ENCODE data around the gene SETDB1. TPM values are rescaled to one million over a fixed set of nuclear protein-coding genes. Genes with fewer than 3 reads are reported as not detected.

Gene SETDB1
- total and polyA plus RNA-seq, 2 of the 8 experiments (the other 6 are each of a cell fraction or from before 2014, with no cell fraction given), result 27.5 to 48.8 TPM

DNA sequence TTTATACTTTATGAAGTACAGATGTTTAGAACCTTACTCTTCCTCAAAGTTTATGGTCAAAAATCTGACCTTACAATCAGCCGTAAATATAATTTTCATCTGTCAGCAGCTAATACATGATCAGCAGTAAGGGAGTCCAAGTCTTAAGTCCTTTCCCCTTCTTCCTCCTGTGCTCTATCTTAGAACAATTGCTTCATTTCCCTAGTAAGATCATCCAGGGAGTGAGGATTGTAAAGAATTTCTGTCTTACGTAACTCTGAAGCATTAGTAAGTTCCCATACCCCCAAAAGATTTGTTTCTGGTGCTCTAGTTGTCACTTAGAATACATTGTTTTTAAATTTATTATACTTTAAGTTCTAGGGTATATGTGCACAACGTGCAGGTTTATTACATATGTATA lies 2.1 kb downstream of the SETDB1 start:
- Histone ChIP-seq H2AFZ (ENCODE audit: low read length) (no peak overlapping the region), H3K9me3 (ENCODE audit: insufficient read depth in 2 of 2, low read depth in 1 of 2, low read length in 1 of 2) (no peaks in the 10 kb centered on the region), H3K23ac (ENCODE audit: insufficient read length) (no peak overlapping the region), H3K36me3 (ENCODE audit: control insufficient read depth in 2 of 4, insufficient read depth in 4 of 4, low read length in 3 of 4) (peaks cover 15 to 47% (median 26%) of the 10 kb centered on the region in 4 experiments), H2BK5ac (ENCODE audit: low read depth, low read length) (no peak overlapping the region), H2BK15ac (ENCODE audit: low read length) (no peak overlapping the region), H3K27ac (ENCODE audit: low read depth, low read length) (no peak overlapping the region), H3K9ac (replicated peaks in 1 of 4; ENCODE audit: extremely low read depth in 1 of 4, low read depth in 3 of 4, low read length in 3 of 4) (no peak overlapping the region), H4K8ac (ENCODE audit: extremely low read depth, insufficient read depth, low read length) (no peak overlapping the region), H3K79me1 (ENCODE audit: low read depth, low read length) (0 out of 2 replicates have a peak, but pooled peaks cover 2% of the 10 kb centered on the region), H2BK12ac (ENCODE audit: low read depth, low read length) (no peak overlapping the region), H3K4me2 (ENCODE audit: insufficient read depth in 1 of 2, low read depth in 2 of 2, low read length in 2 of 2) (no peak overlapping the region), H3K4me3 (ENCODE audit: extremely low read depth in 1 of 4, insufficient read depth in 2 of 4, low read depth in 3 of 4, low read length in 4 of 4) (no peak overlapping the region), H3K4ac (replicated peaks; ENCODE audit: insufficient read length, low read depth, low read length) (no peak overlapping the region), H4K91ac (replicated peaks; ENCODE audit: insufficient read length, low read length) (no peak overlapping the region), H3K18ac (ENCODE audit: extremely low read depth, low read length) (no peak overlapping the region), H3K23me2 (ENCODE audit: low read depth, low read length) (no peaks in the 10 kb centered on the region), H2BK120ac (replicated peaks; ENCODE audit: low read depth, low read length) (no peak overlapping the region), H4K20me1 (replicated peaks in 1 of 2; ENCODE audit: control insufficient read depth in 1 of 2, insufficient read depth in 2 of 2, low read length in 2 of 2) (no peaks in the 10 kb centered on the region), H3K14ac (ENCODE audit: insufficient read length) (no peak overlapping the region), H3K27me3 (replicated peaks in 1 of 4; ENCODE audit: control insufficient read depth in 3 of 4, extremely low read depth in 1 of 4, insufficient read depth in 3 of 4, low read length in 3 of 4) (no peaks in the 10 kb centered on the region), H2BK20ac (ENCODE audit: low read length) (no peak overlapping the region), H3K56ac (replicated peaks; ENCODE audit: insufficient read length, low read depth, low read length) (no peak overlapping the region), H3K4me1 (replicated peaks in 1 of 4; ENCODE audit: control insufficient read depth in 3 of 4, insufficient read depth in 4 of 4, low read length in 3 of 4) (no peaks in the 10 kb centered on the region), H4K5ac (ENCODE audit: insufficient read length, low read depth, low read length) (no peak overlapping the region), H3K79me2 (ENCODE audit: control insufficient read depth in 1 of 2, insufficient read depth in 2 of 2, low read length in 2 of 2) (peaks cover 0 to 15% of the 10 kb centered on the region in 2 experiments; a peak in 2 of 4 replicates), H2AK5ac (ENCODE audit: low read depth, low read length) (no peak overlapping the region)
- ChIA-PET POLR2A (ENCODE audit: partially characterized antibody) (interaction anchor here (1.9 kb wide), 1 partner anchor 78 kb away, joined by 5 read pairs; the partner anchor contains the start of gene MINDY1), CTCF (ENCODE audit: partially characterized antibody) (no interaction called here)
- DNase-seq (ENCODE audit: low read depth in 1 of 2, low spot score in 2 of 2) (no peak), FAIRE-seq (no peak)
- 95% methylated on average over 3 of the region's 3 CpGs; no CpG with 5 or more reads in 1 of the 2 experiments for WGBS, 2 experiments (ENCODE audit: extremely low coverage in 1 of 2, insufficient coverage in 1 of 2, insufficient read length in 1 of 2, insufficient replicate concordance in 2 of 2, low coverage in 1 of 2, low lambda C conversion rate in 2 of 2, missing lambda C conversion rate in 1 of 2)
- TF ChIP-seq ATF2 (IDR thresholded peaks at IDR 0.05; ENCODE audit: low read length) (no peak), SRF (IDR thresholded peaks at IDR 0.05; ENCODE audit: low read depth, low read length) (no peak), POU5F1 (IDR thresholded peaks at IDR 0.05; ENCODE audit: low read depth, low read length) (no peak), TAF7 (optimal IDR thresholded peaks at IDR 0.05; ENCODE audit: borderline replicate concordance, low read depth, low read length) (no peak), BRCA1 (IDR thresholded peaks at IDR 0.05; ENCODE audit: low read depth, low read length) (no peak), YY1 (IDR thresholded peaks at IDR 0.05; ENCODE audit: low read depth, low read length) (no peak), SIX5 (IDR thresholded peaks at IDR 0.05; ENCODE audit: low read depth, low read length) (no peak), CBX5 (IDR thresholded peaks at IDR 0.05; ENCODE audit: low read depth, low read length) (no peak), SIRT6 (IDR thresholded peaks at IDR 0.05; ENCODE audit: low read length) (no peak)

Measured in H1 (cell line).